Memory B cell (primary cell): Measurements from ENCODE around the gene C9orf72.
A peak's percentile ranks its signal among the peaks of the same experiment; 100 is the strongest.

Experiments used
- ATAC-seq: fragments of 150-1000 bp; cut with Tn5 transposase; 2 replicates; pipeline ENCODE4 v1.10.0; 2021; ENCODE audit warnings: low read depth, mild to moderate bottlenecking, moderate library complexity
- DNase-seq, 2 donors: peaks; one replicate each; pipeline ENCODE4 v3.0.0; 2022; ENCODE audit warnings: low spot score in 2 of 2
- H3K27ac Mint-ChIP-seq: one replicate; pipeline ENCODE4 v1.8.0; 2022; ENCODE audit warnings: mild to moderate bottlenecking, moderate library complexity, mixed read lengths
- H3K27me3 Mint-ChIP-seq: one replicate; pipeline ENCODE4 v1.8.0; 2022; ENCODE audit warnings: mixed read lengths
- H3K36me3 Mint-ChIP-seq: one replicate; pipeline ENCODE4 v1.8.0; 2022; ENCODE audit warnings: mild to moderate bottlenecking, mixed read lengths
- H3K4me1 Mint-ChIP-seq: one replicate; pipeline ENCODE4 v1.8.0; 2022; ENCODE audit warnings: mixed read lengths
- H3K4me3 Mint-ChIP-seq: one replicate; pipeline ENCODE4 v1.8.0; 2022; ENCODE audit warnings: mild to moderate bottlenecking, moderate library complexity, mixed read lengths
- H3K9me3 Mint-ChIP-seq: one replicate; pipeline ENCODE4 v1.8.0; 2022; ENCODE audit warnings: mixed read lengths

The C9orf72 gene

DNA sequence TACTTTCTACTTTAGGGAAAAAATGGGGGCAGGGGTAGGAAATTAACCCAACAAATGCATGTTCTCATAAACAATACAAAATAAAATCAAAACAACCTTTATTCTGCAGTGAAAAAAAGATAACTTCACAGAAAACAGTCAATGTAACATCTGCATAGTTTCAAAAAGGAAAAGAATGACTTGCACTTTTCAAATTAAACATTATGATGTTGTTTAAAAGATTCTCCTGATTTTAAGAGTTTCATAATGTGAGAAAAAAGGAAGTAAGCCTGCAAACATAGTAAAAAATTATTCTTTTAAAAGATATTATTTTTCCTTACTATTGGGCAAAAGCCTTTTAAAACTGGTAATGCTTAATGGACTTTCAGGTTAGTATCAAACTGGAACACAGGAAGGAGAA is 7.6 kb downstream of the C9orf72 start:
- Mint-ChIP-seq H3K4me3 (no peak overlapping the region), H3K36me3 (peaks cover 10% of the 10 kb centered on the region), H3K9me3 (no peaks in the 10 kb centered on the region), H3K27me3 (no peaks in the 10 kb centered on the region), H3K27ac (peak overlapping the region; percentile 50), H3K4me1 (peaks cover 9% of the 10 kb centered on the region)
- ATAC-seq (no peak), DNase-seq (no peak)

DNA sequence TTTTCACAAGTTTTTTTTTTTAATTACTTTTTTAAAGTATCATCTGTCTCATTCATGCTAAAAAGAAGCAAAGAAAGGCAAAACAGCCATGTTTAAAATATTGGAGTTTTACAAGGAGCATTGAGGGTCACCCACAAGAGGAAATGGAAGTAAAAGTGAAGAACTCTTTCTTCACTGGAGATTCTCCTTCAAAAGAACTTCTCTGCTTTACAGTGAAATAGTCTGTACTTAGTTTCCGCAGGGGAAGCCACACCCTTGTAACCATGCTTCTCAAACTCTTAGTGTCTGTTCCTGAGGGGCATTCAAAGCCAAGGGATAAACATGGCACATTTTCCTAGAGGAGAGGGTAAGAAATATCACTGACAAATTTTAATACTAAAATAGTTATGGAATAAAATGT is 8.6 kb downstream of the C9orf72 start:
- Mint-ChIP-seq H3K4me3 (peak overlapping the region; percentile 14), H3K9me3 (no peaks in the 10 kb centered on the region), H3K27me3 (no peaks in the 10 kb centered on the region), H3K4me1 (peaks cover 8% of the 10 kb centered on the region), H3K27ac (peak overlapping the region; percentile 50), H3K36me3 (peaks cover 10% of the 10 kb centered on the region)
- DNase-seq (no peak), ATAC-seq (peak; percentile 56)

DNA sequence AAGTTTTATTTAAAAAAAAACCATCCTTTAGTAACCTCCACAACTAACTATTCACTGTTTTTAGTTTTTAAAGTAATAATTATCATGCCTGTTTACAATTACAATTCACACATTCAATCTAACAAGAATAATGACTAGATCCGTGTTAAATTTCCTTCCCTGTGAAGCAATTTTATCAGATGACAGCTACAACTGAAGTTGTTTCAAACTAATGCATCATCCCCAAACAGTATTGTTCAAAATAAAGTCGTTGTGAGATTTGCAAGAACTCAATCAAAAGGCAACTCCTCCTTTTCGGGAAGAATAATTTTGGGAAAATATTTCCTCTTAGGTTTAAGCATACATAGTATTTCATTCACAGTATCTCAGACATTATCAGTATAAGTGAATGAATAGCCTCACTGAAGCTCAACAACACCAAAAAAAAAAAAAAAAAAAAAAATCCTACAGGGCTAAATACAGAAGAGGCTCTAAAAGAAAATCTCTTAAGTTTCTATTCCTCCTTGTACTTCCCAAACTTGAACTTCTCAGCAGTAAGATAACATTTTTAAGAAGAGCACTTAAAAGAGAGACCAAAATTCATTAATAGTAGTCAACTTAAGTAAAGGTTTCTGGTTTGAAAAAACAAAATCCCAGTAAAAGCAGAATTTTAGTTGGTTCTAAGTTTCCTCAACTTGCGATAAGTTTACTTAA is 9.4 kb downstream of the C9orf72 start:
- no peaks in the 10 kb centered on the region for H3K9me3 Mint-ChIP-seq
- no peak overlapping the region for H3K4me3 Mint-ChIP-seq
- peak overlapping the region; percentile 50 for H3K27ac Mint-ChIP-seq
- H3K27me3 Mint-ChIP-seq, result no peaks in the 10 kb centered on the region
- ATAC-seq (peak; percentile 62), DNase-seq (no peak)
- H3K36me3 Mint-ChIP-seq, result peaks cover 10% of the 10 kb centered on the region
- H3K4me1 Mint-ChIP-seq, result peaks cover 8% of the 10 kb centered on the region

DNA sequence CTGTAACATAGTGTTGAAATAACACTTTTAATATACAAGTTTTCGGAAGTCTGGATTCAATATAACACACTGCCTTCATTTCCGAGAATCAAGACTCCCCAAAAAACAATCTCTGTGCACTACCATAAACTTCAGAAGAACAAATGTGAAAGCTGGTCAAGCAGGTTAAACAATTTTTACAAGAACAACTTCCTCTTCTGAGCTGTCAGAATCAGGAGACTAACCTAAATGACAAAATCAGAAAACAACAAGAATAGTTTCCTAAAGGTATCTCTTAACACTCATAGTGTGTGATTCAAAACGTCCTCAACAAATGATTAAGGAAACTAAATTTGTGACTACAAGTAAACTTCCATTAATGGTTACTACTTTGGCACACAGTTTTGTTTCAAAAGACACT is 11.6 kb downstream of the C9orf72 start:
- Mint-ChIP-seq H3K4me1 (peaks cover 5% of the 10 kb centered on the region), H3K9me3 (no peaks in the 10 kb centered on the region), H3K27ac (peak overlapping the region; percentile 46), H3K27me3 (no peaks in the 10 kb centered on the region), H3K4me3 (no peak overlapping the region), H3K36me3 (peaks cover 6% of the 10 kb centered on the region)
- no peak for DNase-seq
- no peak for ATAC-seq

DNA sequence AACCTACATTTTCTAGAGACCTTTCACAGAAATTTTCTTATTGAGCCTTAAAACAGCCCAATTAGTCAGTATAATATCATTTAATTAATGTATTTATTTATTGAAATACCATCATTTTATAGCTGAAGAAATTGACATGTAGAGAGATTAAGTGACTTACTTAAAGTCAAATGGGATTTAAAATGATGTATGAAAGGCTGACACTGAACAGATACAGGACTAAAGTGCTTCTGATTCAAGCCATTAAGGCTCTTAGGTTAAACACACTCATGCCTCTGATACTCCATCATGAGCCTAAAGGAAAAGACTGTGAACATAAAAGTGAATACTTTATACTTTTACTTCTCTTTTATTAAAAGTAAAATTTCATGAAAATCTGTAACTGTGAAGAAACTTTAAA is 12.8 kb downstream of the C9orf72 start:
- Mint-ChIP-seq H3K27me3 (no peaks in the 10 kb centered on the region), H3K36me3 (peaks cover 6% of the 10 kb centered on the region), H3K4me1 (peaks cover 5% of the 10 kb centered on the region), H3K4me3 (no peak overlapping the region), H3K9me3 (no peaks in the 10 kb centered on the region), H3K27ac (no peak overlapping the region)
- ATAC-seq, result no peak
- no peak for DNase-seq

DNA sequence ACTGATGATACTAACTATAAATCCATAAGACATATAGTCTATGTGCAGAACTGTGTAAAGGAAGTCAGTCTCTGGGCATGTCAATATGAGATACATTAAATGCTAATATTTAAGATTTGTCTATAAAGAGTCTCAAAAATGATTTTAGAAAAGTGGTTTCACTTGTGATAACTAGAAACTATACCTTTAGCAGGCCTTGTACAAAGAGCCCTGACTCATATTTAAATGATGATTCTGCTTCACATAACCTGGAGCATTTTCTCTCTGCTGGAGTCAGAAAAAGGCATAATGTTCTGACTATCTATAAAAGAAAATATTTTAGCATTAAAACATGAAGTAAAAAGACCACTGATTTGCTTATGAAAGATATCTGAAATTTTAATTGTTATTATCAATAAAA is 15.0 kb downstream of the C9orf72 start:
- no peaks in the 10 kb centered on the region for H3K27me3 Mint-ChIP-seq
- H3K27ac Mint-ChIP-seq, result no peak overlapping the region
- peaks cover 15% of the 10 kb centered on the region for H3K36me3 Mint-ChIP-seq
- peaks cover 3% of the 10 kb centered on the region for H3K4me1 Mint-ChIP-seq
- no peaks in the 10 kb centered on the region for H3K9me3 Mint-ChIP-seq
- DNase-seq, result no peak
- no peak overlapping the region for H3K4me3 Mint-ChIP-seq
- ATAC-seq, result no peak

DNA sequence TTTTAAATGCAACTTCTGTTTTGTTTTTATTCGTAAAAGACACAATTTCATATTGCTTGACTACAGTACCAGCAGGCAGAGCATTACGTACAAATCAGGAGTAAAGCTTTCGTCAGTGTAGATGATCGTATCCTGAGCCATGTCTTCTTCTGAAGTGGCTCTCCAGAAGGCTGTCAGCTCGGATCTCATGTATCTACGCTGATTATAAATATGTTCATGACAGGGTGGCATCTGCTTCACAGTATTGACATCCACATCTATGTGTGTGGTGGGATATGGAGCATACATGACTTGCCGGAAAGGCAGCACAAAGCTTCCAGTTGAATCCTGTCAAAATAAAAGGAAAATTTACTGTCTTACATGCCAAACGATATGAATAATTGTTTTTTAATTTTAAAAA is 16.8 kb downstream of the C9orf72 start:
- Mint-ChIP-seq H3K27ac (no peak overlapping the region), H3K9me3 (no peaks in the 10 kb centered on the region), H3K4me1 (no peaks in the 10 kb centered on the region), H3K4me3 (no peak overlapping the region), H3K27me3 (no peaks in the 10 kb centered on the region), H3K36me3 (peaks cover 18% of the 10 kb centered on the region)
- DNase-seq (no peak), ATAC-seq (no peak)

DNA sequence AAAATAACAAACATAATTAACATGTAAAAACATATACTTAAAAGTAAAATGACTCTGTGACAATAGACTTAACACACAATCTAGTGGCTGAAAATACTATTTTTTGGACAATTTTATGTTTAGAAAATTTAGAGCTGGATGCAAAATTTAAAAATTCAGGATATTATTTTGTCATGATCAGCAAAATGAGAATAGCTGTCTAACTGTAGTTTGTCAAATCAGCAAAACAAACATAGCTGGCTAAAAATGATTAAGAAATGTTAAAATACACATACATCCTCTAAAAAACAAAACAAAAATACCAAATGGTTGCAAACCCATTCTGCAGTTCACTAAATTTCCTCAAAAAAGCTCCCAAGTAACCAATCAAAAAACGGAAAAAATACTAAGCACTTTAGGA is 18.6 kb downstream of the C9orf72 start:
- Mint-ChIP-seq H3K36me3 (peaks cover 23% of the 10 kb centered on the region), H3K4me3 (no peak overlapping the region), H3K9me3 (no peaks in the 10 kb centered on the region), H3K27ac (no peak overlapping the region), H3K4me1 (no peaks in the 10 kb centered on the region), H3K27me3 (no peaks in the 10 kb centered on the region)
- DNase-seq (no peak), ATAC-seq (no peak)

DNA sequence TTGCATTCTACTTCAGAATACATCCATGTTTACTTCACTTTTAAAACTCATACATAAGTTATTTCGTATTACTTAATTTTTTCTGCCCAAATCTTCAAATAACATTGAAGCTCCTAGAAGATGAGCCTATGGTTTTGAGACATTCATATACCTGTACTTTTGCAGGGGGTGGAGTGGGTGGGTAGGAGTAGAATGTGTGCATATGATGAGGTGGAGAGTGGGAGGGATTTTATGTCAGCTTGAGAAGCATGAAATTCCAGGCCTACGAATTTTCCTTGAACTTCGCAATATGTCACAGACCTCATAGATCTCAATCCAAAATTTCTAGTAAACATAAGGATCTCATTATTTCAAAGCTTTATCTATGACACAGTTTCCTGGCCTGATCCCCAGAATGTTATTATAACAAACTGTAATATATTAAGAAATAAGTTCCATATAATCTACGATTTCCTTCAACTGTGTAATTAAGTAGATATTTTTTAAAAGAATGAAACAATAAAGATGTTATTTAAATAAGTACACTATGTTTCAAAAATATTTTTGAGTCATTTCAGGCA is 24.0 kb downstream of the C9orf72 start:
- peaks cover 26% of the 10 kb centered on the region for H3K36me3 Mint-ChIP-seq
- no peak for ATAC-seq

DNA sequence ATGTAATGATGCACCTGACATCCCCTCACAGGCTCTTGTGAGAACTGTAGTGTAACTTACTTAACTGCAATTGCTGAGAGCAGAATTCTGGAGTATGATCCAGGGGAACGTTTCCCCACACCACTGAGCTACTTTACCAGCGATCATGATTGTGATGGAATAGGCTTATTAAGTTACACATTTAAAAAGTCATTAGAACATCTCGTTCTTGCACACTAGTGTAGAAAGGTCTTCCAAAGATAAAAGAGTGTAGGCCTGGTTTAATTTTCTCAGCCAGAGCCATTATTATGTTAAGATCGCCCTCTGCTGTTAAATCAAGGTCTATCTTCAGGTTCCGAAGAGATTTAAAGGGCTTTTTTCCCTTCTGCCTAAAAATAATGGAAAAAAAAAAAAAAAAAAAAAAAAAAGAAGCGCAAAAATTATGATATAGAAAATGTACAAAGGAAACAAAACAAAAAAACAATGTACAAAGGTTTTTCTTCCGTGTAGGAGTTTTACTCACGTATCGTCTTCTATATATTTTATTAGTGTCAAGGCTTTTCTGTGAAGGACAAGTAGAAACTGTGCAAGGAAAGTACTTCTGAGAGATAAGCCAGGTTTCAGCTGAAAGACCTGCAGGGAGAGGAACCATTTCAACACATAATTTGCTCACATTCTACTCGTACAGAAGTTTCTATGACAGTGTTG is 25.1 kb downstream of the C9orf72 start:
- H3K4me3 Mint-ChIP-seq, result no peak overlapping the region
- ATAC-seq (peak; percentile 47), DNase-seq (peak in 1 of 2 donors; percentile 36)
- H3K27ac Mint-ChIP-seq, result no peak overlapping the region
- no peaks in the 10 kb centered on the region for H3K9me3 Mint-ChIP-seq
- H3K4me1 Mint-ChIP-seq, result no peaks in the 10 kb centered on the region
- H3K36me3 Mint-ChIP-seq, result peaks cover 22% of the 10 kb centered on the region
- no peaks in the 10 kb centered on the region for H3K27me3 Mint-ChIP-seq

More for the DNA sequence above, 24.0 kb downstream of the C9orf72 start:
- Mint-ChIP-seq H3K4me1 (no peaks in the 10 kb centered on the region), H3K9me3 (no peaks in the 10 kb centered on the region), H3K27me3 (no peaks in the 10 kb centered on the region), H3K4me3 (no peak overlapping the region), H3K27ac (no peak overlapping the region)
- DNase-seq, result no peak

DNA sequence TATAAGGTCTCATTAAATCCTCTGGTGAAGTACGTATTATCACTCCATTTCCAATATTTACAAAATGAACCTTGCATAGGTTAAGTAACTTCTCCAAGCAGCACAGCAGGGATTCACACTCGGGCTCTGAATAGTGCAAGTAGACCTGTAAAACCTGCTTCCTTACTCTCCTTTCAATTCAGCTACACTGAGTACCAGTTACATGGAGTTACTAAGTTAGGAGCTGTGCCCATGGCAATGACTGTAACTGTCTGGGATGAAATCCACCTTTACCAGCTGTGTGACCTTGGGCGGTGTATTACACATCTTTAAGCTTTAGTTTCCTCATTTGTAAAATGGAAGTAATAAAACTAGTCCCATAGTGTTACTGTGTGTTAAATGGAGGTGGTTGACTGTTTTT is 27.8 kb downstream of the C9orf72 start:
- Mint-ChIP-seq H3K27ac (no peak overlapping the region), H3K4me3 (no peak overlapping the region), H3K4me1 (no peaks in the 10 kb centered on the region), H3K9me3 (no peaks in the 10 kb centered on the region), H3K36me3 (peaks cover 21% of the 10 kb centered on the region), H3K27me3 (no peaks in the 10 kb centered on the region)
- no peak for ATAC-seq
- DNase-seq, result no peak

DNA sequence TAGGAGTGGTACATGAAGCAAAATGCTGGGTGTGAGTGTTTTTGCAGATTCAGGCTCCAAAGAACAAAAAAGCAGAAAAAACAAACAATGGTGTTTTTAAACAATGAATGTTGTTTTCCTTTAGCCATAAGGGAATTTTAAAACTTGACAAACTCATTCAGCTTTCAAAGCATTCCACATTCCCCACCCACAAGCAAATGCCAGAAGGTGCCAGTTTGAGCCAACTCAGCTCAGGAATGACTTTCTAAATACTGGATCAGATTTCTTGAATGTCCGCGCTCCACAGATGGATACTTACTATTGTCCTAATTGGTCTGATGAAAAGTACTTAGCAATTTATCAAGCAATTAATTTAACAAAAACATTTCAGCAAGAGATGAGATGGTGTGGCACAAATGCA is 30.8 kb downstream of the C9orf72 start:
- H3K4me1 Mint-ChIP-seq, result no peaks in the 10 kb centered on the region
- H3K27me3 Mint-ChIP-seq, result no peaks in the 10 kb centered on the region
- DNase-seq (no peak), ATAC-seq (no peak)
- H3K27ac Mint-ChIP-seq, result no peak overlapping the region
- peaks cover 18% of the 10 kb centered on the region for H3K36me3 Mint-ChIP-seq
- H3K9me3 Mint-ChIP-seq, result no peaks in the 10 kb centered on the region
- no peak overlapping the region for H3K4me3 Mint-ChIP-seq

DNA sequence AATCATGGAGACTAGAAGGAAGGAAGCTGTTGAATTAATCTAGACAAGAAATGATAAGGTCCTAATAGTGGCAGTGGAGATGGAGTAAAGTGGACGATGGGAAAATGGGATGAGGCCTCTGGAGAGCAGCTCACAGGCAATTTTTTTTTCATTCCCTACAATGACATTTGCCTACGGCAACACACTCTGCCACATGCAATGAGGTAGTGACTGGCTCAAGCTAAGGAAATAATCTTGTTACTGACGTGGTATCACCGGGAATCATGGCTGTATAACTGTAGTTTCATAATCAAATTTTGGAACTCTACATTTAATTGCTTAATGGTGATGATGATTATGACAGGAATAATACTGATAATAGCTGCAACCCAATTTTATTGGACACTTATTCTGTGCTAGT is 31.5 kb downstream of the C9orf72 start:
- Mint-ChIP-seq H3K27me3 (no peaks in the 10 kb centered on the region), H3K4me1 (no peaks in the 10 kb centered on the region), H3K27ac (no peak overlapping the region), H3K9me3 (no peaks in the 10 kb centered on the region), H3K4me3 (no peak overlapping the region), H3K36me3 (peaks cover 18% of the 10 kb centered on the region)
- ATAC-seq (no peak), DNase-seq (no peak)

DNA sequence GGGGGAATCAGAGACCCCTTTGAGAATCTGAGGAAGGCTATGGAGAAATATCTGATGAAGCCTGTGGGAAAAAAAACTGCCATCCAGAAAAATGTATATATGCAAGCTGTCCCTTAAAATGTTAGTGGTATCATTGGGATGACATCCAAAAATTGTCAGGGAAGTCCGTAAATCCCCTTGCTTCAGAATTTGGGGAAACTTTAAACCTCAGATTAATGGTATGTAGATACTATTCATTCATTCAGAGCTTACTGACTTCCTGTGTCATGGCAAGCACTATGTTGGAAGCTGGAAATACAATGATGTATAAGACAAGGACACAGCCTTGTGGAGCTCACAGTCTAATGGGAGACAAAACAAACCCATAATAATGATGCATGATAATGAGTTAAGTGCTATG is 32.8 kb downstream of the C9orf72 start:
- Mint-ChIP-seq H3K27me3 (no peaks in the 10 kb centered on the region), H3K4me1 (peaks cover 6% of the 10 kb centered on the region), H3K27ac (no peak overlapping the region), H3K9me3 (no peaks in the 10 kb centered on the region), H3K4me3 (no peak overlapping the region), H3K36me3 (peaks cover 16% of the 10 kb centered on the region)
- ATAC-seq (no peak), DNase-seq (no peak)
